GM18499 (cell line): ENCODE measurements around the gene LRP8.

Source experiments
- ATAC-seq: cut with Tn5 transposase; IDR thresholded peaks from one replicate; pipeline ENCODE4 v1.9.1; 2021; ENCODE audit warnings: moderate number of reproducible peaks; ENCODE audit not compliant: insufficient read depth, unreplicated experiment

LRP8 gene

DNA sequence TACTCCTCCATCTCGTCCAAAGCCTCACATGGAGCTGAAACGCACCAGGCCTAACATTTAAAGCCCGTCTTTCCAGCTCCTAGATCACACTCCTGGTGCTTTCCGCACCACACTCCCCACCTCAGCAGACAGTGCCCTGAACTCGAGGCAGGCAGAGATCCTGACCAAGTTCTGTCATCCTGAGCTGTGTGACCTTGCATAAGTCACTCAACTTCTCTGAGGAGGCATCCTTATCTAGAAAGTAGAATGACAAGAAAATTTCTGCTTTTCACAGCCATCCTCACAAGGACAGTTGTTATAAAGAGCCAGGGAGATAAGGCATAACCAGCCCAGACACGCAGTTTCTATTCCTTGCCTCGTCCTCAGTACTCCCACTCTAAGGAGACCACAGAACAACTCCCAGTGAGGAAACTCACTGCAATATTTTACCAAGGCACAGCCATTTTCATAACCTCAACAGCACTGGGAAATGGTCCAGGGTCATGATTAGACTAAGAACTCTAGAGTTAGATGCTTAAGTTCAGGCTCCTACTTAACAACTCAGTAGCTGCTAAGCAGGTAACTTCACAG is 3.1 kb downstream of the LRP8 start:
- no peak for ATAC-seq

DNA sequence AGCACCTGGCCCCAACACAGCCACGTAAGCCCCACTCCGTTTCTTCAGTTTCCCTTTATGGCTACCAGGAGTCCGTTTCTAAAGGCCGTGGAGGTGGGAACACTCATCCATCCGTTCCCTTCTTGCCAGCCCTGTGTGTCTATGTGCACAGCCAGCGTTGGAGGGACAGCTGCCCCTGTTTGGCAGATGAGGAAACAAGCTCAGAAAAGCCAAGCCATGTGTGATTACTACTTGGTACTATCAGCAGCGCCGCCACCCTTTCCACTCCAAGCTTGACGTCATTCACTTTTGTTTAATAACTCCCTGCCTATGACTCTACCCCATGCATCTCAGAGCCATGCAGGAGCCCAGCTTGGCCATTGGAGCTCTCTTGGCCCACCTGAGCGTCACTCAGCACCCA is 3.5 kb downstream of the LRP8 start:
- no peak for ATAC-seq

GRCh38 chr1:53323316-53323715 is 4.6 kb downstream of the LRP8 start:
- ATAC-seq = no peak

- no peak for ATAC-seq
Measured at GRCh38 chr1:53321776-53322602, 5.9 kb downstream of the LRP8 start.

DNA sequence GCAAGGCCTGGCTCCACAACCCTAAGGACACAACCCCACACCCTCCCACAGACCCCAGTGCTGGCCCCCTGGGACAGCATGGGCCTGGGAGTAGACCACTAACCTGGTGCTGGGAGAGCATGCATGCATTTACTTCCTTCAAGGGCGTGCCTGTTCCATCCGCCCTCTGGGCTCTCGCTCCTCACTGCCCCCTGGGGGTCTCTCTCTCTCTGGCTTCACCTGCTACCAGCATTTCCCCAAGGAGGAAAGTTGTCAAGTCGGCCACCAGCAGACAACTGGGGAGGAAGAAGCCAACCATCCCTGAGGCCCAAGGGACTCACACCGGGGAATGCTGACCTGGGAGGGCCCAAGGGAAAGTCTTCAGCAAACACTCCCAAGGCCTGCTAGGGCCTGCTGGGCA is 6.5 kb downstream of the LRP8 start:
- ATAC-seq = no peak

GRCh38 chr1:53320646-53321045 is 7.2 kb downstream of the LRP8 start:
- no peak for ATAC-seq

DNA sequence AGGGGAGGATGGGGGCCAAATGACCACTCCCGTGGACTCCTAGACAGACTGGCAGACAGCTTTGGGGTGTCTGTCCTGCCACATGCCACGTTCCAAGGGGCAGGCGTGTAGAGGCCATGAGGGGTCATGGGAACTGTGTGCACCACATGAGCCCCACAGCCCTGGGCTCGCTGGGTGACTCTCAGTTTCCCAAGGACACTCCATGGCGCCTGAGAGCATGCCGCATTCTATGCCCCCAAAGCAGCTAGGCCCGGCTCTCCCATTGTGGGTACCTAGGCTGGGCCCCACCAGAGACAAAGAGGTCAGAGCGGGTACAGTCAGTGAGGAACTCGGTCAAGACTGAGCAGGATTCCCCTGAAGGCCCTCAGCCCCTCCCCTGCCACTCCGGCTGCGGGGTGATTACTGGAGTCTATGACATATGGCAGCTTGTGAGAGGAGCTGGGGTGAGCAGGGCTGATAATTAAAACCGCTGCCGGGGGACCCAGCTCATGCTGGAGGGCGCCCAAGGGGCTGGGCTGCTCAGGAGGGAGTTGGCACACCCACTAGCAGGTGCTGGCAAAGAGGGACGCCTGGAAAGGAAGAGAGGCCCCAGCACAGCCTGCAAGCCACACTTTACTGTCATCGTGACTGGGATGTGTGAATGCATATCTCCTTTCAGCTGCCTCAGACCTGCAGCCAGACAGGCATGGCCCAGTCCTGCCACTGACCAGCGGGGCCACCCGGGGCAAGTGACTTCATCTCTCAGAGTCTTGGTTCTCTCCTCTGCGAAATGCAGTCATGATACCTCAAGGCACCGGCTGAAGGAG is 8.4 kb downstream of the LRP8 start:
- ATAC-seq = no peak

DNA sequence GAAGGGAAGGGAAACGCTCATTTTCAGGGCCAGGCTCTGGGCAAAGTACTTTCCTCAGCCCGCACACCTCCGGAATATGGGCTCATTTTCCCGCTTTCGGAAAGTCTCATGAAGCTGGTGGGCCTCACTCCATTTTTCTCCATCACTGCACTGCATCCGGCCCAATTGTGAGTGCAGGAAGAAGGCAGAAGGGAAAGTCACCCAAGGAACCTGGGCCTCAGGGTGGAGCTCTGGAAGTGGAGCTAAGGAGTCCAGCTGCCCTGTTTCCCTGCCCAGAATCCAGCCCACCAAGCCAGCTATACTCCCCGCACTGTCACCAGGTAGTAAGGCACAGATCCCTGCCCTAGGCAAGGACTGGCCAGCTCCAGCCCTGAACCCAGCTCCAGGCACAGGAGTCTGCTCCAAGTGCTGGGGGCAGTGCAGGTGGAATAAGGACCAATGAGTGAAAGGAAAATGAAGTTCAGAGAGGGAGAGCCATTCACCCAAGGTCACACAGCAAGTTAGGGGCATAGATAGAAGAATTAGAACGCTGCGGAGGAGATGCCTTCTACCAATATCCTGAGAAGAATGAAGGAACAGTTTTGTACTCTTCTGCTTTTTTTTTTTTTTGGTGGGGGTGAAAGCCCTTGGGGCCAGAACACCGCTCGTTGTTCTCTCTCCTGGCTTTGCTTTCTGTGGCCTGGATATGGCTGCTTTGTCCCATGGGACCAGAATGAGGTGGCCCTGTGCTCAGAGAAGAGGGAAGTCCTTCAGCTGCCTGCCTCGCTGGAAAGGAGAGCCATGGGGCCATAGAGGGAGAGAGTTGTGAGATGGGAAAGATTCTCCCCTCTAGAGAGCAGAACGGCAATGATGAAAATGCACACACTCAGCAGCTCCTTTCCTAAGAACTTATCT is 10.0 kb downstream of the LRP8 start:
- ATAC-seq = no peak

DNA sequence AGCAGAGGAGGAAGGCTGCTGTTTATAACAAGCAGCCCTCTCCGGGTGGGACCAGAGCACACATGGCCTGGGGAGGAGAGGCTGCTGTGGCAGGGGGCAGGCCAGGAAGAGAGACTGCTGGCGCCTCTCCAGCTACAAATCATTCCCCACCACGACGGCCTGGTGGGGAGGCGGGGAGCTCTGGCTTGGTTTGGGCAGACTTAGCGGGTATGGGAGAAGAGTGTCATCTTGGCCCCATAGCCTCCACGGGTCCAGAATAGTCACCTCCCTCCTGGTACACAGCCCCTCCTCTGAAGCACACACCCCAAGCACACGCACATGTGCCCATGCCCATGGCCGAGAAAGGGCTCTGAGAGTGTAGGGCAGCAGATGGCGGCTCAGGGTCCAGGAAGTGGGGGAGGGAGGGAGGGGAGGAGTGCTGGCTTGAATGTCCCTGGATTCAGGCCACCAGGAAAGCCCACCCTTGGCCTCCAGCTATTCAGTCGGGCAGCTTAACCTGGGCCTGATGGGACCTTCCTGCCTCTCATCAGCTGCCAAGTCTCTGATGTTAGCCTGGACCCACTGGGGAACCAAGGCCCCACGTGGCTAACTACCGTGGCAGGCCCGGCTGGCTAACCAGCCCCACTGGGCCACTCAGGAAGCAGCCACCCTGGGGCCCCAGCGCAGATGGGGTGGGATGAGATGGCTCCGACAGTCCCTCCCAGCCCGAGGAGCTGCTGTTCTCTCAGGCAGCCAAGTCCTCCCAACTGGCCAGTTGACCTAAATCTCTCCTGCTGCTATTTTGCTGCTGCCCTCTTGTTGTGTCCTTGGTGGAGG is 10.9 kb downstream of the LRP8 start:
- no peak for ATAC-seq

DNA sequence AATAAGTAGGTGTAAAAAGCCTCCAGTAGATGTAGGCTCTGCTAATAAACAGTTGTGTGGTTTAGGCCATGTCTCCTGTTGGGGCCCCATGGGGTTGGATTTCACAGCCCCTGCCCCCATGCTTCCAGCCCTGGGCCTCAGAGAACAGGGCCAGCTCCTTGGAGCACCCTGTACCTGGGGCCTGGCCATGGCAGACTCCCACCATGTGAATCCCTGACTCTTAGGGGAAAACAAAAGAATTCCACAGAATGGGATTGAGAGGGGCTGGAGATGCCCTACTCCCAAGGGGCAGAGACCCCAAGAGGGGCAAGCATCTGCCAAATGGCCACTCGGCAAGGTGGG is 11.5 kb downstream of the LRP8 start:
- no peak for ATAC-seq

DNA sequence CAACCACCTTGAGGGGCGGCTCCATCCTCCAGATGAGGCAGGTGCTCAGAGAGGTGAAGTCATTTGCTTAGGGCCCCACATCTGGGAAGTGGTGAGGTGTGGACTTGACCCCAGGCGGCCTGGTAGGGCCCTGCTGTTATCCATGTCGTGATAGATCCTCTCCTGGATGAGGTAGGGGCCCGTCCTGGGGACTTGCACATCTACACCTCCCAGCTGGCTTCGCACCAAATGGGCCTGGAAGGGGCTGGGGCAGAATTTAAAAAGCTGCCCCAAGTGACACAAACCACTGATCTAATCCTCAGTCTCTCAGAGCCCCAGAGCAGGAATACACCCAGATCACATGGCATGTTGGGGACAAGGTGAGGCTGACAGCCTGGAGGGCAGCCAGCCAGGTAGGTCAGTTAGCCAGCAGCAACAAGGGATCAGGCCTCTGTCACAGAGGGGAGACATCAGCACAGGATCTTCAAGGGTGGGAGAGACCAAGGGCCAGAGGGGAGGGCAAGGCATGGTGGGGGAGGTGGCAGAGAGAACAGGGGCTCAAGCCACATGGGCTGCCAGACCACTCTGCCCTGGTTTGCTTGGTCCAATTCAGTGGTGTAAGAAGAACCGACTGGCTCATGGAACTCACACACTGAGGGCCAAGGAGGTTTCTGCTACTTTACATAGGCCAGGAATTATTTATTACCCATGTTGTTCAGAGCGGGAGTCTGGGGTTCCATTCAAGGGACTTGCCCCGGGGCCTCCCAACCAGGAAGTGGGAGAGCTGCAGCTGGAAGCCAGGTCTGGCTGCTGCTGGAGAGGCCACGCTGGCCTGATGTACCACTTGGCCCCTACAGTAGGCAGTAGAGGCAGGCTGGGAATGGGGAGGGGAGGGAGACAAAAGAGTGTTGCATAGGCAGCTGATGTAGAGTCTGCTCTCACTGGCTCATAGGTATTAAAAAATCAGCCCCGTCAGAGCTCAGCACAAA is 12.1 kb downstream of the LRP8 start:
- no peak for ATAC-seq

DNA sequence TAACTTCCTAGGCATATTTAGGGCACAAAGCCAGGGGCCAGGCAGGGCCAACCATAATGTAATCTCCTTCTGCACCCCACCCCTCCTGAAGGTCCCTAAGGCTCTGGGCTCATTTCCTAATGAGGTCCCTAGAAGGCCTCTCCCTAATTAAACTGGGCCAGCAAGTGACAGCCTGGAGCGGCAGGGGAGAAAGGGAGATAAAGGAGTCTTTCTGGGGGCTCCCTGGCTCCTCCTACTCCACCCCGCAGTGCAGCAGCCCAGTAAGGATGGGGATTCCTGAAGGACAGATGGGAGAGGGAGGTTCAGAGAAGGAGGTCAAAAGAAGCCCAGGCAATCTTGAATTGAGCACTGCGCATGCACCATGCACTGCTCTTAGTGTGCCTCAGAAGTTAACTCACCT is 12.8 kb downstream of the LRP8 start:
- ATAC-seq = no peak

- no peak for ATAC-seq
Measured at GRCh38 chr1:53314606-53315005, 13.3 kb downstream of the LRP8 start.

DNA sequence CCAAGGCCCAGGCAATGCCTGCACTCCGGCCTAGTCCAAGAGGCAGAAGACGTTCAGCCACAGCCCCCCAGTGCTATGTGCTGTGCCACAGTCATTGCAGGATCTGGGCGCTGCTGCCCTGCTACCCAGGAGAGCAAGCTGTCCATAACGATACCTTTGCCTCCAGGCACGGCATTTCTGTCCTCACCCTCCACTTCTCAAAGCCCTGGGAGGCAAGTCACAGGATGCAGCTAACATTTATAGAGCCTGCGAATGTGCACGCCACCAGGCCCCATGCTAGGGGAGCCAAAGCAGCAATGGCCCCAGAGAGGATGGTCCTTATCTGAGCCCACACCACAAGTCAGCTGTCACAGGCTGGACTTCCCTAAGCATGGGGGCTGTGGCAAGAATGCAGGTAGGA is 13.8 kb downstream of the LRP8 start:
- no peak for ATAC-seq

DNA sequence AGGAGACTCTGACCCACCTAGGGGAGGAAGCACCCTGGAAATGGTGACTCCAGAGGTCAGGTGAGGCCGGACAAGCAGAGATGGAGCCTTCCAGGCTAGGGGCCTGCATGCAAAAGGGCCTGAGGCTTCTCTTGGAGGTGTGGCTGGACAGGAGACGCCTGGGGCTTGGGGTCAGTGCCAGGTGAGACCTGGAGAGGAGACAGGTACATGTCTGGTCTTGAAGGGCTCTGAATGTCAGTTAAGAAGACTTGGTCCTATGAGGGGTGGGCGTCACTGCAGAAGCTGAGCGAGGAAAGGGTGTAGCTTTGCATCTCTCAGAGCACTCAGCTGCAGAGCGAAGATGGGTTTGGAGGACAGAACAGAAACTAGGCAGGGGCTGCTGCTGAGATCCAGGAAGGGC is 14.3 kb downstream of the LRP8 start:
- ATAC-seq = no peak

GRCh38 chr1:53311702-53312305 is 16.1 kb downstream of the LRP8 start:
- no peak for ATAC-seq

DNA sequence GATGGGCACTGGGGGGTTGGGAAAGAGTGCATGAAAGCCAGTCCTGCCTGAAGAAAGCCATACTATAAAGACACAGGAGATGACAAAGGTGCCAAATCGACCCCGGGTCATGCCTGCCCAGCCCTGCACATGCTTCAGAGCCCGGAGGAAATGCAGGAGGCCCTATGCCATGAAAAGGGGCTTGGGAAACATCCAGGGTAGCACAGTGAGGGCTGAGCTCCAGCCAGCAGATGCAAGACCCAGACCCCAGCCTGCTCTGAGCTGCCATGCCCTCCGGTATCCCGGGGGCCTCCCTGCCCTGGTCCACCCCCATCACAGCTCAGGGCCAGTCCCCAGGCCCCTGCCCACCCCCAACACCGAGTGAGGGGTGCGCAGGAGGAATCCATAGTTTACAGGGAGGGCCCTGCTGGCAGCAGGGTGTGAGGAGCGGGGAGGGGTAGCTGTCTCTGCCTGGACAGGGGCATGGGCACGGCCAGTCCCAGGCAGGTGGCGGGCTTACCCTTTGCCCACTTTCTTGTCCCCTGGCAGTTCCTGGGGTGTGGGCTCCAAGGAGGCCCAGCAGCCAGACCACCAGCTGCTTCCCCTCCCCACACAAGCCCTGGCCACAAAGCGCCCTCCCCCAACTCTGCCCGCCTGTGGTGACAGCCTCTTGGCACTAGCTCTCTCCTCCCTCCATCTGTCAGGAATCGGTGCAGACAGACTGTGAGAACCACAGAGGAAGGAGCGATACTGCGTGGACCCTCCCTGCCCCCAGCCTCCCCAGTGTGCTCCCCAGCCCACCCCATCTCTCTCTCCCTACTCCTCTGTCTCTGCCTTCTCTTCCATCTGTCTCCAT is 16.8 kb downstream of the LRP8 start:
- no peak for ATAC-seq
